ENCODE data around the gene BIVM. TPM values are rescaled to one million over a fixed set of nuclear protein-coding genes. Genes with fewer than 3 reads are reported as not detected.

The BIVM gene
- polyA plus RNA-seq, 3 donors = 0.76 to 1.1 (median 0.81) TPM

GRCh38 chr13:102768909-102769308, 30.0 kb upstream of the BIVM start:
- Histone ChIP-seq H3K4me2 (replicated peaks; ENCODE audit: extremely low read depth, low read length, poor library complexity, severe bottlenecking) (no peak overlapping the region), H3K4me1 (ENCODE audit: control insufficient read depth in 1 of 2, insufficient read depth in 2 of 2, low read length in 2 of 2) (peaks cover 19 to 22% of the 10 kb centered on the region in 2 donors), H3K9me3 (replicated peaks in 1 of 2; ENCODE audit: control insufficient read depth in 1 of 2, insufficient read depth in 1 of 2, low read length in 2 of 2) (no peaks in the 10 kb centered on the region), H3K4me3 (replicated peaks in 1 of 3; ENCODE audit: low read depth in 2 of 3, low read length in 3 of 3) (no peak overlapping the region), H3K27me3 (ENCODE audit: control insufficient read depth in 2 of 2, insufficient read depth in 2 of 2, low read length in 2 of 2) (no peaks in the 10 kb centered on the region), H3K9ac (ENCODE audit: insufficient read depth, low read length, poor library complexity, severe bottlenecking) (no peak overlapping the region), H3K36me3 (replicated peaks in 1 of 2; ENCODE audit: control insufficient read depth in 1 of 2, insufficient read depth in 2 of 2, low read length in 2 of 2) (peaks cover 0 to 7% of the 10 kb centered on the region in 2 donors), H2AFZ (ENCODE audit: insufficient read depth, low read depth, low read length, poor library complexity, severe bottlenecking) (no peak overlapping the region), H3K27ac (ENCODE audit: low read depth in 1 of 2, low read length in 2 of 2) (no peak overlapping the region), H4K20me1 (ENCODE audit: insufficient read depth, low read length) (no peaks in the 10 kb centered on the region), H3K79me2 (ENCODE audit: insufficient read depth, low read length) (peaks cover 4% of the 10 kb centered on the region)
- no peak overlapping the region for H3K27ac Mint-ChIP-seq
- peaks cover 24% of the 10 kb centered on the region for H3K4me1 Mint-ChIP-seq
- H3K27me3 Mint-ChIP-seq (ENCODE audit: low read depth in 3 of 3) = peaks cover 0 to 5% (median 2%) of the 10 kb centered on the region in 3 donors
- DNase-seq = no peak
- intact Hi-C loops (cut with micrococcal nuclease) = no loop called here
- H3K36me3 Mint-ChIP-seq = peaks cover 13 to 15% of the 10 kb centered on the region in 2 donors
- no peaks in the 10 kb centered on the region for H3K9me3 Mint-ChIP-seq
- H3K4me3 Mint-ChIP-seq = no peak overlapping the region
- TF ChIP-seq CTCF (IDR thresholded peaks at IDR 0.05) = no peak
- WGBS (ENCODE audit: insufficient coverage) = no CpG with 5 or more reads among the region's 2 CpGs

GRCh38 chr13:102769679-102770078, 29.2 kb upstream of the BIVM start:
- 60% methylated on average over 1 of the region's 4 CpGs for WGBS (ENCODE audit: insufficient coverage)
- intact Hi-C loops (cut with micrococcal nuclease) = loop anchor here (5.0 to 10.0 kb wide), 3 partner anchors 78 to 185 kb away; partner anchors contain the start of genes ERCC5 (in 1 of the 2) and TPP2 (in 1 of the 2)
- peaks cover 4% of the 10 kb centered on the region for H3K79me2 ChIP-seq (ENCODE audit: insufficient read depth, low read length)
- no peak overlapping the region for H3K4me3 Mint-ChIP-seq
- no peak overlapping the region for H3K4me2 ChIP-seq (replicated peaks; ENCODE audit: extremely low read depth, low read length, poor library complexity, severe bottlenecking)
- no peak for TF ChIP-seq CTCF (IDR thresholded peaks at IDR 0.05)
- H3K36me3 Mint-ChIP-seq = peaks cover 13 to 15% of the 10 kb centered on the region in 2 donors
- no peak overlapping the region for H3K9ac ChIP-seq (ENCODE audit: insufficient read depth, low read length, poor library complexity, severe bottlenecking)
- no peak for DNase-seq
- no peaks in the 10 kb centered on the region for H3K27me3 ChIP-seq (ENCODE audit: control insufficient read depth in 2 of 2, insufficient read depth in 2 of 2, low read length in 2 of 2)
- H3K36me3 ChIP-seq (replicated peaks in 1 of 2; ENCODE audit: control insufficient read depth in 1 of 2, insufficient read depth in 2 of 2, low read length in 2 of 2) = peaks cover 0 to 7% of the 10 kb centered on the region in 2 donors
- H3K9me3 Mint-ChIP-seq = no peaks in the 10 kb centered on the region
- H2AFZ ChIP-seq (ENCODE audit: insufficient read depth, low read depth, low read length, poor library complexity, severe bottlenecking) = no peak overlapping the region
- no peaks in the 10 kb centered on the region for H3K9me3 ChIP-seq (replicated peaks in 1 of 2; ENCODE audit: control insufficient read depth in 1 of 2, insufficient read depth in 1 of 2, low read length in 2 of 2)
- H3K4me3 ChIP-seq (replicated peaks in 1 of 3; ENCODE audit: low read depth in 2 of 3, low read length in 3 of 3) = no peak overlapping the region
- H3K27ac ChIP-seq (ENCODE audit: low read depth in 1 of 2, low read length in 2 of 2) = no peak overlapping the region
- no peaks in the 10 kb centered on the region for H4K20me1 ChIP-seq (ENCODE audit: insufficient read depth, low read length)
- peaks cover 25 to 29% of the 10 kb centered on the region in 2 donors for H3K4me1 ChIP-seq (ENCODE audit: control insufficient read depth in 1 of 2, insufficient read depth in 2 of 2, low read length in 2 of 2)
- H3K27ac Mint-ChIP-seq = no peak overlapping the region
- peaks cover 0 to 5% (median 2%) of the 10 kb centered on the region in 3 donors for H3K27me3 Mint-ChIP-seq (ENCODE audit: low read depth in 3 of 3)
- peaks cover 32% of the 10 kb centered on the region for H3K4me1 Mint-ChIP-seq

Measured in CD14-positive monocyte (primary cell).